Measurements from ENCODE around the gene ACBD4. TPM values are rescaled to one million over a fixed set of nuclear protein-coding genes. Genes with fewer than 3 reads are reported as not detected.

Gene ACBD4
- total and polyA plus RNA-seq, 10 of the 15 experiments (the other 5 are each of a cell fraction or from before 2014, with no cell fraction given), result 0.20 to 13.8 (median 6.9) TPM

- H3K36me3 ChIP-seq (ENCODE audit: control insufficient read depth in 2 of 2, insufficient read depth in 2 of 2, low read length in 1 of 2), result no peaks in the 10 kb centered on the region
- H3K79me2 ChIP-seq (ENCODE audit: control insufficient read depth, insufficient read depth, low read length), result peaks cover 42% of the 10 kb centered on the region
- 0 out of 2 replicates have a peak overlapping the region, but pooled peaks have one; percentile 83 for H2AFZ ChIP-seq (ENCODE audit: control insufficient read depth, low read depth, low read length)
- no peak for DNase-seq (ENCODE audit: low read depth, low spot score)
- intact Hi-C loops (cut with micrococcal nuclease; ENCODE audit: unreplicated experiment), result loop anchor here (5.0 kb wide), 1 partner anchor 156 kb away; no protein-coding TSS in a partner anchor
- peak overlapping the region; percentile 85 for H3K4me3 ChIP-seq
- no peaks in the 10 kb centered on the region for H3K27me3 ChIP-seq (replicated peaks in 1 of 2; ENCODE audit: control insufficient read depth in 2 of 2, insufficient read depth in 2 of 2, low read length in 1 of 2)
- no peak for FAIRE-seq
- WGBS (ENCODE audit: insufficient coverage, insufficient replicate concordance, low lambda C conversion rate, missing lambda C conversion rate), result 93% methylated on average over 4 of the region's 4 CpGs
- H3K9me3 ChIP-seq (replicated peaks; ENCODE audit: control insufficient read depth, insufficient read depth, low read length), result no peaks in the 10 kb centered on the region
- ChIA-PET SMC1A (ENCODE audit: uncharacterized antibody, unreplicated experiment) (interaction anchor here (0.7 to 1.5 kb wide), 3 partner anchors 11 to 97 kb away, joined by 3 to 5 read pairs (median 4); partner anchors contain the start of genes ACBD4 and HEXIM2), RAD21 (ENCODE audit: unreplicated experiment) (interaction anchor here (1.6 kb wide), 1 partner anchor 11 kb away, joined by 4 read pairs; the partner anchor contains the start of gene ACBD4), POLR2A (no interaction called here), CTCF (interaction anchor here (1.1 to 11.0 kb wide), 3 partner anchors 12 to 51 kb away, joined by 5 to 280 read pairs (median 6); partner anchors contain the start of genes ACBD4 and HEXIM2)
- H3K4me1 ChIP-seq (ENCODE audit: control insufficient read depth, insufficient read depth, low read length), result peaks cover 20% of the 10 kb centered on the region
- no TSS peak for BruUV-seq (replicated peaks)
- in situ Hi-C loops (cut with MboI), result no loop called here
- peak overlapping the region; percentile 100 for H3K27ac ChIP-seq (ENCODE audit: control insufficient read depth, insufficient read depth)
- ATAC-seq, result no peak
- no peaks in the 10 kb centered on the region; the same call in 1 of the 2 replicates for H4K20me1 ChIP-seq (ENCODE audit: control insufficient read depth, insufficient read depth)
- peak overlapping the region; percentile 96 for H3K4me2 ChIP-seq (ENCODE audit: control insufficient read depth, insufficient read depth)
- H3K9ac ChIP-seq (ENCODE audit: control insufficient read depth, insufficient read depth, low read length), result peak overlapping the region; percentile 98
- TF ChIP-seq ZNF207 (IDR thresholded peaks at IDR 0.05; ENCODE audit: borderline replicate concordance), result no peak
These were observed 11.1 kb downstream of the ACBD4 start for GRCh38 chr17:45146592-45146889.

- in situ Hi-C loops (cut with MboI) (no loop called here), intact Hi-C loops (cut with micrococcal nuclease; ENCODE audit: unreplicated experiment) (loop anchor here (5.0 kb wide), 1 partner anchor 155 kb away; no protein-coding TSS in a partner anchor)
- peak overlapping the region; percentile 98 for H3K9ac ChIP-seq (ENCODE audit: control insufficient read depth, insufficient read depth, low read length)
- ChIA-PET SMC1A (ENCODE audit: uncharacterized antibody, unreplicated experiment) (interaction anchor here (1.3 to 6.7 kb wide), 3 partner anchors 11 to 14 kb away, joined by 4 to 114 read pairs (median 81); partner anchors contain the start of genes ACBD4 and HEXIM2), CTCF (interaction anchor here (1.1 to 11.0 kb wide), 6 partner anchors 12 to 72 kb away, joined by 5 to 280 read pairs (median 116); partner anchors contain the start of genes ACBD4 and HEXIM2), RAD21 (ENCODE audit: unreplicated experiment) (interaction anchor here (1.0 to 6.7 kb wide), 4 partner anchors 11 to 371 kb away, joined by 3 to 121 read pairs (median 52); partner anchors contain the start of genes ACBD4 and HEXIM2), POLR2A (interaction anchor here (1.0 to 7.1 kb wide), 4 partner anchors 9 to 78 kb away, joined by 3 to 239 read pairs (median 44); partner anchors contain the start of genes ACBD4 and HEXIM2)
- no peaks in the 10 kb centered on the region for H3K36me3 ChIP-seq (ENCODE audit: control insufficient read depth in 2 of 2, insufficient read depth in 2 of 2, low read length in 1 of 2)
- TSS peak; percentile 65 for BruUV-seq (replicated peaks)
- peaks cover 23% of the 10 kb centered on the region for H3K4me1 ChIP-seq (ENCODE audit: control insufficient read depth, insufficient read depth, low read length)
- H3K27me3 ChIP-seq (replicated peaks in 1 of 2; ENCODE audit: control insufficient read depth in 2 of 2, insufficient read depth in 2 of 2, low read length in 1 of 2), result no peaks in the 10 kb centered on the region
- FAIRE-seq, result no peak
- H3K4me3 ChIP-seq, result peak overlapping the region; percentile 85
- WGBS (ENCODE audit: insufficient coverage, insufficient replicate concordance, low lambda C conversion rate, missing lambda C conversion rate), result 4% methylated on average over 24 of the region's 29 CpGs
- H3K79me2 ChIP-seq (ENCODE audit: control insufficient read depth, insufficient read depth, low read length), result peaks cover 45% of the 10 kb centered on the region
- no peaks in the 10 kb centered on the region; the same call in 1 of the 2 replicates for H4K20me1 ChIP-seq (ENCODE audit: control insufficient read depth, insufficient read depth)
- DNase-seq (ENCODE audit: low read depth, low spot score), result no peak
- H3K27ac ChIP-seq (ENCODE audit: control insufficient read depth, insufficient read depth), result peak overlapping the region; percentile 100
- H3K9me3 ChIP-seq (replicated peaks; ENCODE audit: control insufficient read depth, insufficient read depth, low read length), result no peaks in the 10 kb centered on the region
- H2AFZ ChIP-seq (ENCODE audit: control insufficient read depth, low read depth, low read length), result peak overlapping the region; percentile 90
- ATAC-seq, result peak; percentile 20
- H3K4me2 ChIP-seq (ENCODE audit: control insufficient read depth, insufficient read depth), result peak overlapping the region; percentile 96
- no peak for TF ChIP-seq YBX1 (IDR thresholded peaks at IDR 0.05)
- no peak for TF ChIP-seq MYC (IDR thresholded peaks at IDR 0.05; ENCODE audit: insufficient read depth, insufficient read length, insufficient replicate concordance, low read length, severe bottlenecking)
- TF ChIP-seq POLR2AphosphoS2 (IDR thresholded peaks at IDR 0.05; ENCODE audit: low read depth, low read length), result peak; percentile 47; the same call in 1 of the 2 replicates
- TF ChIP-seq ZBTB40 (IDR thresholded peaks at IDR 0.05; ENCODE audit: borderline replicate concordance), result no peak
- TF ChIP-seq SMC3 (IDR thresholded peaks at IDR 0.05; ENCODE audit: borderline replicate concordance, low read length), result no peak
- TF ChIP-seq RAD51 (IDR thresholded peaks at IDR 0.05), result peak; percentile 51; the same call in 1 of the 2 replicates
- no peak for TF ChIP-seq NFIC (IDR thresholded peaks at IDR 0.05; ENCODE audit: low read depth, low read length)
- TF ChIP-seq POU2F2 (IDR thresholded peaks at IDR 0.05; ENCODE audit: borderline replicate concordance, low read depth, low read length), result no peak
- TF ChIP-seq ZNF384 (IDR thresholded peaks at IDR 0.05; ENCODE audit: borderline replicate concordance, low read depth, low read length), result no peak
These were observed 11.5 kb downstream of the ACBD4 start for GRCh38 chr17:45146890-45147580.

All from GM12878 (cell line).